GM12874 (cell line): Measurements from ENCODE around the gene TIGD4.

Experiments used
- CTCF ChIP-seq: IDR thresholded peaks from 2 replicates; pipeline ENCODE4 v1.5.1; 2011; ENCODE audit warnings: low read depth, mild to moderate bottlenecking, control low read depth, low read length, moderate library complexity; ENCODE audit not compliant: insufficient read depth

Gene TIGD4

DNA sequence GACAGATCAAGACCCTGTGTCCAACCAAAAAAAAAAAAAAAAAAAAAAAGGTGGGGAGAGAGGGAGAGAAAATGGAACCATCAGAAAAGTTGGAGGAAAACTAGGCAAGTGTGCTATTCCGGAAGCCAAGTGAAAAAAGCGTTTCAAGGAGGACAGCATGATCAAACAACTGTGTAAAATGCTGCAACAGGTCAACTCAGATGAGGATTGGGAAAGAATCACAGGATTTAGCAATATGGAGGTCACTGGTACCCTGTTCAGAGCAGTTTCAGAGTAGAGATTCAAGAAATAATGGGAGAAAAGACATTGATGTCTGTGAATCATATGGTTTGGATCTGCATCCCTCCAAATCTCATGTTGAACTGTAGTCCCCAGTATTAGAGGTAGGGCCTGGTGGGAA, 47.5 kb downstream of the TIGD4 start:
- no peak for TF ChIP-seq CTCF

GRCh38 chr4:152729466-152729865, 50.1 kb downstream of the TIGD4 start:
- TF ChIP-seq CTCF: no peak

DNA sequence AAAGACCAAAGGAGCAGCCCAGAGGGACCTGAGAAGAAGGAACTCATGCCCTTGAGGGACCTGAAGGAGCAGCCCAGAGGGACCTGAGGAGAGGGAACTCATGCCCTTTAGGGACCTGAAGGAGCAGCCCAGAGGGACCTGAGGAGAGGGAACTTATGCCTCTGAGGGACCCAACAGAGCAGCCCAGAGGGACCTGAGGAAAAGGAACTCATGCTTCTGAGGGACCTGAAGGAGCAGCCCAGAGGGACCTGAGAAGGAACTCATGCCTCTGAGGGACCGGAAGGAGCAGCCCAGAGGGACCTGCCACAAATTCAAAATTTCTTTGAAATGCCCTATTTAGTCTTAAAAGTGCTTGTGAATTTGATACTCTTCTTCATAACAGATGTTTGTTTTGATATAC, 51.2 kb downstream of the TIGD4 start:
- TF ChIP-seq CTCF: no peak

GRCh38 chr4:152727784-152728183, 51.7 kb downstream of the TIGD4 start:
- no peak for TF ChIP-seq CTCF

- TF ChIP-seq CTCF: no peak
These were observed 55.0 kb downstream of the TIGD4 start for GRCh38 chr4:152724494-152724893.

- TF ChIP-seq CTCF: no peak
These were observed 56.3 kb downstream of the TIGD4 start for GRCh38 chr4:152723236-152723635.

DNA sequence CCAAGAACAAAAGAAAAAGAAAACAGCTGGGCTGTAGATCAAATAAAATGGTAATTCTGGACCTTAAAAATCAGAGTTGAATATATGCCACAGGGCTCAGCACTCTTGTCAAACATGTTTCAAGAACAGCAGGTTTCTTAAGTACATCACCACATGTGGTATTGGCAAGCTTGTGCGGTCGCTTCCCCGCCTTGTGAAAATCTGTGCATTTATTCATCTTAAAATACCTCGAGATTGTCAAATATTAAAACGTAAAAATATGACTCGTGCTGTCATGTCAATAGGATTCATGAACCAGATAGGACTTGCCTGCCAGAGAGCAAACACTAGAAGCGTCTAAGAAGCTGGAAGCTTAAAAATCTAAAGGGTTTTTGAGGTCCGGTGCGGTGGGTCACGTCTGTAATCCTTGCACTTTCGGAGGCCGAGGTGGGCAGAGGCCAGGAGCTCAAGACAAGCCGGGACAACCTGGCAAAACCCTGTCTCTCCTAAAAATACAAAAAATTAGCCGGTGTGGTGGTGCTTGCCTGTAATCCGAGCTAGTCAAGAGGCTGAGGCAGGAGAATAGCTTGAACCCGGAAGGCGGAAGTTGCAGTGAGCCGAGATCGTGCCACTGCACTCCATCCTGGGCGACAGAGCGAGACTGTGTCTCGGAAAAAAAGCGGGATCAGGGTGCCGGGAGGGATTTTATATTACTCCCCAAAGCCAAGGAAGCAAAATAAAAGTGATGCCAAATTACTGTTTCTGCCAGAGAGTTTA, 59.6 kb downstream of the TIGD4 start:
- TF ChIP-seq CTCF: no peak
